GM18508 (cell line): Measurements from ENCODE around the gene PPTC7.
A peak's percentile ranks its signal among the peaks of the same experiment; 100 is the strongest.
"Not testable (repeated sequence)": the region's sequence is repeated elsewhere in the genome, so short reads cannot be mapped to it uniquely, and the experiment has no call there.

Experiments
- ATAC-seq: cut with Tn5 transposase; IDR thresholded peaks from one replicate; pipeline ENCODE4 v1.9.1; 2021; ENCODE audit warnings: moderate number of reproducible peaks; ENCODE audit not compliant: insufficient read depth, unreplicated experiment

PPTC7 gene

GRCh38 chr12:110538869-110539622 is 44.1 kb downstream of the PPTC7 start:
- ATAC-seq: no peak

GRCh38 chr12:110537605-110538409 is 45.3 kb downstream of the PPTC7 start:
- ATAC-seq: no peak

GRCh38 chr12:110536834-110537604 is 46.1 kb downstream of the PPTC7 start:
- no peak for ATAC-seq

GRCh38 chr12:110534811-110535210 is 48.3 kb downstream of the PPTC7 start:
- no peak for ATAC-seq

- no peak for ATAC-seq
Measured at GRCh38 chr12:110533607-110534006, 49.5 kb downstream of the PPTC7 start.

- no peak for ATAC-seq
Measured at GRCh38 chr12:110532644-110533043, 50.5 kb downstream of the PPTC7 start.

GRCh38 chr12:110531741-110532333 is 51.3 kb downstream of the PPTC7 start:
- ATAC-seq: peak; percentile 72

- ATAC-seq: no peak
Measured at GRCh38 chr12:110530511-110530910, 52.6 kb downstream of the PPTC7 start.

GRCh38 chr12:110528277-110528839 is 54.8 kb downstream of the PPTC7 start:
- no peak for ATAC-seq

- ATAC-seq: not testable (repeated sequence)
Measured at GRCh38 chr12:110520876-110521712, 62.0 kb downstream of the PPTC7 start.

GRCh38 chr12:110518014-110518413 is 65.1 kb downstream of the PPTC7 start:
- not testable (repeated sequence) for ATAC-seq

- no peak for ATAC-seq
Measured at GRCh38 chr12:110516995-110517394, 66.1 kb downstream of the PPTC7 start.

- no peak for ATAC-seq
Measured at GRCh38 chr12:110514363-110514762, 68.8 kb downstream of the PPTC7 start.

- no peak for ATAC-seq
Measured at GRCh38 chr12:110513842-110514241, 69.3 kb downstream of the PPTC7 start.

- no peak for ATAC-seq
Measured at GRCh38 chr12:110508071-110508586, 75.0 kb downstream of the PPTC7 start.

- no peak for ATAC-seq
Measured at GRCh38 chr12:110505332-110505731, 77.8 kb downstream of the PPTC7 start.

GRCh38 chr12:110503432-110503831 is 79.7 kb downstream of the PPTC7 start:
- no peak for ATAC-seq

- ATAC-seq: peak; percentile 88
Measured at GRCh38 chr12:110501752-110502738, 81.1 kb downstream of the PPTC7 start, which contains the start of the genes RAD9B and VPS29. TSS of gene RAD9B (plus strand) at chr12:110502331. CDS start at chr12:110502338, 7 bp downstream. TSS of gene VPS29 (minus strand) at chr12:110502111. CDS start at chr12:110502051, 60 bp downstream.
